NCI-H2081 (cell line): ENCODE measurements around the gene FBXO17.
"Not testable (repeated sequence)": the region's sequence is repeated elsewhere in the genome, so short reads cannot be mapped to it uniquely, and the experiment has no call there.

Experiments
- DNase-seq, 2 experiments: peaks; one replicate each; lab custom pipeline; 2025; lab: John Stamatoyannopoulos, UW

FBXO17 gene

DNA sequence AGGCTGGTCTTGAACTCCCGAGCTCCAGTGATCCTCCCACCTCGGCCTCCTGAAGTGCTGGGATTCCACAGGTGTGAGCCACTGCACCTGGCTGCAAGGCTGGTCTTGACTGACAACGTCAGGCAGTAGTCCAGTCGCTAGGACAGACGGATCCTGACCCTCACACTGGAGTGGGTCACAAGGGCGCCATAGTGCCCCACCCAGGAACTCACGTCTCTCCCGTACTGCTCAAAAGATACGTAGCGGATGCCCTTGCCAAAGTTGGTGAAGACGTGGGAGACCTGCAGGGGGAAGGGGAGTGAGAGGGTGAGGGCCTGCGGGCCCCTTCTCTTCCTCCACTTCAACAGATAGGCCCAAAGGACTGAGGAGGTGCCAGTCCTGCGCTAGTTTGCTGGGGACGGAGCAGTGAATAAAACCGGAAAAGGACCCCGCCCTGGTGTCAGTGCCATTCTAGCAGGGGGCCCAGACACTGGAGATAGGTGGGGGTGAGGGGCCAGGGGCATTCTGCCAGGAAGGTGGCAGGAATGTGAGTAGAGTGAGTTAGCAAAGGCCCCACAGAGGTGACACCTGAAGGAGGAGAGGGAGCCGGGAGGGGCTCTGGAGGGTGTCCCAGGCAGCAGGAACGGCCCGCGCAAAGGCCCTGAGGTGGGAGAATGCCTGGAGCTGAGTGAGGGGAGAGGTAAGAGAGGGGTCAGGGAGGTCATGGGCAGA lies 32.9 kb downstream of the FBXO17 start:
- DNase-seq, result no peak

DNA sequence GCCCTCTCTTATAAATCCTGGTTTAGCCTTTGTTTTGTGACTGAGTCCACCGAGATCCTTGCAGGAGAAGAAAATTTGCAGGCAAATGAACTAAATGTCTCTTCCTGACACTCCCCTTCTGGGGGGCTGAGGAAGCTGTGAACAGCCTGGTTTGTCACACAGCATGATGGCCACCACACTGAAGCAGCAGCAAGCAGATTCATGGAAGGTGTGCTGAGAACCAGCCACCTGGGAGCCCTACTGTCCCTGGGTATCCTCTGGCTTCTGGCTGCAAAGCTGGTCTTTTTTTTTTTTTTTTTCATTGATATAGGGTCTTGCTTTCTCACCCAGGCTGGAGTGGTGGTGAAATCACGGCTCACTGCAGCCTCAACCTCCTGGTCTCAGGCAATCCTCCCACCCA lies 33.6 kb downstream of the FBXO17 start:
- DNase-seq, result no peak

DNA sequence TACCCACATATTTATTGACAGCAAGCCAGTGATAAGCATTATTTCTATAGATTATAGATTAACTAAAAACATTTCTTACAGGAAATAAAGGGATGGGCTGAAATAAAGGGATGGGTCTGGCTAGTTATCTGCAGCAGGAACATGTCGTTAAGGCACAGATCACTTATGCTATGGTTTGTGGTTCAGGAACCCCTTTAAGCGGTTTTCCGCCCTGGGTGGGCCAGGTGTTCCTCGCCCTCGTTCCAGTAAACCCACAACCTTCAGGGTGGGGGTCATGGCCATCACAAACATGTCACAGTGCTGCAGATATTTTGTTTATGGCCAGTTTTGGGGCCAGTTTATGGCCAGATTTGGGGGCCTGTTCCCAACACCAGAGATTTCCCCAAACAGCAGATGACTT lies 34.1 kb downstream of the FBXO17 start:
- not testable (repeated sequence) for DNase-seq

DNA sequence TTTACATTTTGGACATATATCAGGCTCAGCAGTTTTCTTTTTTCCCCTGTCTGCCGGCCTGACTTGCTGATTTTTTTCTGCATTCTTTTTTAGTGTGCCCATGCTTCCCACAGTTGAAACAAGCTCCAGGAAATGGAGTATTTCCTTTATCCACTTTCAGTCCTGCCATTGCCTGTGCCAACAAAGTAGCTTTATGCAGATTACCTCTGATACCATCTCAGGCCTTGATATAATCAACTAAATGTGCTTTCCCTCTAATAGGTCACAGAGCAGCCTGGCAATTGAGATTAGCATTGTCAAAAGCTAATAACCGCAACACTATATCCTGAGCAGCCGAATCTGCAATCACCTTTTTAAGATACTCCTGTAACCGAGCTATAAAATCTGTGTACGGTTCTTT lies 35.6 kb downstream of the FBXO17 start:
- DNase-seq, result no peak

DNA sequence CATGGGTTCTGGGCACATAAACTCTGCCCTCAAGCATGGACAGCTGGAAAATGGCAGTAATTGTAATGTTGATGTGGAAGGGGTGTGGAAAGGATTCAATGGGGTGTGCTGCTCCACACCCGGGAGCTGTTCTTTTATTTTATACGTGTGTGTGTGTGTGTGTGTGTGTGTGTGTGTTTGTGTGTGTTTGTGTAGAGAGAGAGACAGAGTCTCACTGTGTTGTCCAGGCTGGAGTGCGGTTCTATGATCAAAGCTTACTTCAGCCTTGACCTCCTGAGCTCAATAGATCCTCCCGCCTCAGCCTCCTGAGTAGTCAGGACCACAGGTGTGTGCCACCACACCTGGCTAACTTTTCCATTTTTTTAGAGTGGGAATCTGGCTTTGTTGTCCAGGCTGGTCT lies 42.0 kb downstream of the FBXO17 start:
- no peak for DNase-seq

DNA sequence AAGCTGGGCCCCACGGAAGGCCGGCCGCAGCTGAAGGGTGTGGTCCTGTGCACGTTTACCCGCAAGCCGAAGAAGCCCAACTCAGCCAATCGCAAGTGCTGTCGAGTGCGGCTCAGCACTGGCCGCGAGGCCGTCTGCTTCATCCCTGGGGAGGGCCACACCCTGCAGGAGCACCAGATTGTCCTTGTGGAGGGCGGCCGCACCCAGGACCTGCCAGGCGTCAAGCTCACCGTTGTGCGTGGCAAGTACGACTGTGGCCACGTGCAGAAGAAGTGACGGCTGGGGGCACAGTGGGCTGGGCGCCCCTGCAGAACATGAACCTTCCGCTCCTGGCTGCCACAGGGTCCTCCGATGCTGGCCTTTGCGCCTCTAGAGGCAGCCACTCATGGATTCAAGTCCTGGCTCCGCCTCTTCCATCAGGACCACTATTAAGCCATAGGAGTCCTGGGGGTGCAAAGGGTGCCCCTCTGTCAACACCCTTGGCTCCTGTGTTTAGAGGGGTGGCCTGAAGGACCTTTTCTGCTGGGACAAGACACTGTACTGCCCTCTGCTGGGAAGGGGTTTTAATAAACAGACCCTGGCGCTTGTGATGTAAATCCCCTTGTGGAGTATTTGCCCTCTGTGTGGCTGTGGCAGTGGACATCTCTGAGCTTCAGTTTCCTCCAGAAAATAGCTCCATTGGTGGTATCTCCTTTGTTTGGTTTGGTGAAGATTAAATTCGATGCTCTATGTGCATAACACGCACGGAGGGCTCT lies 42.9 kb downstream of the FBXO17 start:
- DNase-seq, result peak; percentile 6 to 12

DNA sequence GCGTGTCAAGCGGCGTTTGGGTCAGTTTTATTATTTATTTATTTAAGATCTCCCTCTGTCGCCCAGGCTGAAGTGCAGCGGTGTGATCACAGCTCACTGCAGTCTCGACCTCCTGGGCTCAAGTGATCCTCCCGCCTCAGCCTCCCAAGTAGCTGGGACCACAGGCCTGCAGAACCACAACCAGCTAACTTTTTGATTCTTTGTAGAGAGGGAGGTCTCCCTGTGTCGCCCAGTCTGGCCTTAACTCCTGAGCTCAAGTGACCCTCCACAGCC lies 44.1 kb downstream of the FBXO17 start:
- DNase-seq, result no peak

DNA sequence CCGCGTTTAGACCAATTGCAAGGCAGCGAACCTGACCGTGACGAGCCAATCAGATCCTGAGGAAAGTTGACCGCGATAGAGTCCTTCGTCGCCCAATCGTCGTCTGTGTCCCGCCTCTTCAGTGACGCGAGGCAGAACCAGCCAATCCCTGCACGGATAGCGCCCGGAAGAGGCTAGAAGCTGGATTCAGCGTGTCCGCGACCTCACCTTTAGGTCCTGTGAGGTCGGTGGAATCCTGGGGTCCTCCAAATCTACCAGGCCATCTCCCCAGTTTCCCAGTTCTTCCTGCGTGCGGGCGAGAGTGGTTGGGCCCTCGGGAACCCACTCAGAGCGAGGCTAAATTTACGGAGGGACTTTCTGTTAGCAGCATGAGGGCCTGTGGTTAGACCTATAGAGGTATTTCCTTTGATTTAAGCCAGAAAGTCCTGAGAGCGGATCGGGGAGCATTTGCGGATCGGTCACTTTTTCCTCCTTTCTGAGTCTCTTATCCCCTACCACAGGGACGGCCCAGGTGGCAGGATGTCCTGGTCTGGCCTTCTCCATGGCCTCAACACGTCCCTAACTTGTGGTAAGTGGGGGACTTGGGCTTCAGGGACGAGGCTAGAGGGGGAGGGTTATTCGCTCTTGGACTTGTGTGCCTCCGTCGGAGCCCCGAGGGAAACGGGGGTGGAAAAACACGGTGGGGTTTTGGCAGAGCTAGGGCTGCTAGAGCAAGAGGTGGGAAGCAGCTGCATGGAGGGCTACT lies 44.6 kb downstream of the FBXO17 start, which contains the start of gene MRPS12:
TSS of gene MRPS12 (plus strand) at position 169 of the 745 bp plus-strand sequence. CDS start at position 520, 351 bp downstream.
- peak; percentile 98 to 99 for DNase-seq

DNA sequence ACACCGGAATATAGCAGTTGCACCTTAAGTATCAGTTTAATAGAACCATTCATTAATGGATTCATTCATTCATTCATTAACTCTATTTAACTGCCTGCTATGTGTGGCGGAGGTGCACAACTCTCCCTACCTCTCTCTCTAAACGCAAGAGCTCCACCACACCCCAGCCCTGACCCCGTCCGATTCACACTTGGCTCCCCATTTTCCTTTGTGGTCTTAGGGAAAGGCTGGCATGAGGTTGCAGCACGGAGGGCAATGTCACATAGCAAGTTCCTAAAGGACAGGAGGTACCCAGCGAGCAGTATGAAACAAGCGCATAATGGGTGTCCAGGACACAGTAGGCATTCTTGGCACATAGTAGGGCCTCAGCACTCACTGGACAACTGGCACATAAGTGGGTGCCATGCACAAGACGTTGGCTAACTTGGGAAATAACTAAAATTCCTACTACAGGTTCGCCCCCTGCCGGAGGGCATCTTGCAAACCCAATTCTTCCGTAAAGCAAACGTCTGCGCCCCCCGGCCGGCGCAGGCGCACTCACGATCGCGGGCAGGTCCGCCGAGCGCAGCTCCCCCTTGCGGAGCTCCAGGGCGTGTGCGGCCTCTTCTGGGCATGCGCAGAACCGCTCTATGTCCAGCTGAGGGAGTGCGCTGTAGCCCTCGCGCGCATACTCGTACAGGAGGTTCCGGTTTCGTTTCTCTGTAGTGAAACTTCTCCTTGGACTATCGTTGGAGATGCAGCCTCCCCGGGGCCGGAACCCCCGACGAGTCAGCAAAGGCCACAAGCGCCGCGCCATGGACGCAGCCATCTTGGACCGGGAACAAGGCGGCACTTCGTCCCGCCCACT lies 45.4 kb downstream of the FBXO17 start, which contains the start of gene SARS2:
TSS of gene SARS2 (minus strand) at position 835 of the 847 bp plus-strand sequence. CDS start at position 808, 27 bp downstream.
- peak; percentile 94 for DNase-seq

DNA sequence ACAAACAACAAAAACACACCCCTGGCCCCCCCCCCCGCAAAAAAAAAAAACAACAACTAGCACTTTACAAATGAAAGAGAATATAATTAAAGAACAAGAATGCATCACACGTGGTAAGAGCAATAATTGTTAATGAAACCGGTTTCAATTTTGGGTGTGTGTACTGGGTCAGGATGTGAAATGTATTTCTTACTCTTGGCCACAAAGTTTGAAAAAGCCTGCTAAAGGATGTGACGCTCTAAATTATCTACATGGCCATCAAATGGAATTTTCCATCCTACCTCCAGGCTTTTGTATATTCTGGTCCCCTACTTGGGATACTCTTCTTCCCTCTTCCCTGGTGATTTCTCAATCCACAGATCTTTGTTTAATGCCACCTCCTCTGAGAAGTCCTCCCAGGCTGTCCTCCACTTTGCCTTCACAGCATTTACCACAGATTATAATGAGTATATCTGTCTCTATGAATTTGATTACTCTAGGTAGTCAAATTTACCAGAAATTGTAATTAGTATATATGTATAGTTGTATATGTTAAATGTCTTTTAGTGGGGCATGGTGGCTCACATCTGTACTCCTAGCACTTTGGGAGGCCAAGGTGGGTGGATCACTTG lies 47.0 kb downstream of the FBXO17 start:
- DNase-seq, result no peak

DNA sequence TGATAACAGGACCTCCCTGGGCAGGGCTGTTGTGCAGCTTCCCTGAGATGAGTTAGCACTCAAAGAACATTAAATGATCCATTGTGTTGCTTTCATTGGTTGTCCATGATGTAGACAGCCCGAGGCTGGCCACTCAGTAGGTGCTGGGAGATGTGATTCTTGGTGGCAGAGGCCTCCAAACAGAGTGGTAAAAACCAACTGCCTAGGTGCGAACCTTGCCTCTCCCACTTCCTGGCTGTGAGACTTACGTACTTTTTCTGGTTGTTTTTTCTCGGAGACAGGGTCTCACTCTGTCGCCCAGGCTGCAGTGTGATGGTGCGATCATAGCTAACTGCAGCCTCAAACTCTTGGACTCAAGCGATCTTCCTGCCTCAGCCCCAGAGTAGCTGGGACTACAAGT lies 51.2 kb downstream of the FBXO17 start:
- DNase-seq, result no peak

DNA sequence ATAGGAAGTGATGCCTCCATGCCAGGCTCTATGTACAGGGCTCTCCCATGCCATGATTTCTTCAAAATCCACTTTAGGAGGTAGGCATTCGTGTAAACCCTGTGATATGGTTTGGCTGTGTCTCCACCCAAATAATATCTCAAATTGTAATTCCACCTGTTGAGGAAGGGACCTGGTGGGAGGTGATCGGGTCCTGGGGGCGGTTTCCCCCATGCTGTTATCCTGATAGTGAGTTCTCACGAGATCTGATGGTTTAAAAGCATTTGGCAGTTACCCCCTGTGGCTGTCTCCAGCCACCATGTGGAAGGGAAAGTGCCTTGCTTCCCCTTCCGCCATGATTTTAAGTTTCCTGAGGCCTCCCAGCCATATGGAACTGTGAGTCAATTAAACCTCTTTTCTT lies 53.1 kb downstream of the FBXO17 start:
- DNase-seq, result no peak

DNA sequence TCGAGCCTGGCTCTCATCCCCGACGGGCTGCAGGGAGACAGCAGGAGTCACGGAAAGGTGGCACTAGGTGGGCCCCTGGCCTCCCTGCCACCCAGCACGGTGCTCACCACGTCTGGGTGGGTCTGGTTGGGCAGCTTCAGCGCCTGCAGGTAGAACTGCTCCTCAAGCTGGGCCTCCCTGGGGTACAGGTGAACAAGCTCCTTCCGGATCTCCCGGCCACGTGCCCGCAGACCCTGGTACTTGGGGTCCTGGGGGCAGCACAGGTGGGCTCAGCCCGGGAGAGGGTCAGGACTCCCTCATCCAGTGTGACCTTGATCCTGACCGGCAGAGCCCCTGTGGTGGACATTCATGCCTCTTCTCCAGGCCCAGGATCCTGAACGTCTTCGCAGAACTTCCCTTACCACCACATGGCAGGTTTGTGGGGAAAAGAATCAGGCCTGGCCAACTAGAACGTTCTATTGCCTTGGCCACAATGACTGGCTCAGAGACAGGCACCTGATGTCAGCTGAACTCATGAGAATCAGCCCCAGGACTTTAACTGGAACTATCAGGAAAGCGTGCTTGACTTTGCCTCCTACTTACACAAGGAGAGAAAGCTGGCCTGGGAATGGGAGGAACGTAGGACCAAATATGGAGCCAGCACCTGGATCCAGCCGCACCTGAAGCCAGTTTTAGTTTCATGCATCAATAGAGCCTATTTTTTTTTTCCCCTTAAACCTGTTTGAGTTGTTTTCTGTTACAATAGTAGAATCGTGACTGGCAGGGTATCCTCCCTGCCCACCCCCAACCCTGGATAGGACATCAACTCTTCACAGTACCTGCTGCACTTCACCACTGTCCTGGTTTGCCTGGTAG lies 53.9 kb downstream of the FBXO17 start:
- no peak for DNase-seq

DNA sequence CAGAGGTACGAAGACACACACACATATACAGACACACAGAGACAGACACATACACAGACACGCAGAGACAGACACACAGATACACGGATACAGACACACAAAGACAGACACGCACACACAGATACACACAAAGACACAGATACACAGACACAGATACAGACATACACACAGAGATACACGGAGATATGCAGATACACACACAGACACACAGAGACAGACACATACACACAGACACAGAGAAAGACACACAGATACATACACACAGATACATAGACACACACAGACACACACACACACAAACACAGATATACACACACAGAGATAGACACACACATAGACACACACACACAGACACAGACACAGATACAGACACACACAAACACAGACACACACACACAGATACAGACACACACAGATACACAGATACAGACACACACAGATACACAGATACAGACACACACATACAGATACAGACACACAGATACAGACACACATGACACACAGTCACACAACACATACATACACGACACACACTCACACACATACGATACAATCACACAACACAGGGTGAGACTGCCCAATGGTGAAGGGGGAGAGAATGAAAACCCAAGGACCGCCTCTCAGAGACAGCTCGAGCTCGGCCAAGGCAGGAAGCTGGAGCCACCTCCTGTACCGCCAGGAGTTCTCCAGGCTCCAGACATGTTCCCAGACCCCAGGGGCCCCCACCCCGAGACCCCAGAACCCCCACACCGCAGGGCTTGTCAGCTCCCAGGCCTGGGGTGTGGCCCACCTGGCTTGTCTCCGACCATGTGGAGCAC lies 54.7 kb downstream of the FBXO17 start:
- no peak for DNase-seq

DNA sequence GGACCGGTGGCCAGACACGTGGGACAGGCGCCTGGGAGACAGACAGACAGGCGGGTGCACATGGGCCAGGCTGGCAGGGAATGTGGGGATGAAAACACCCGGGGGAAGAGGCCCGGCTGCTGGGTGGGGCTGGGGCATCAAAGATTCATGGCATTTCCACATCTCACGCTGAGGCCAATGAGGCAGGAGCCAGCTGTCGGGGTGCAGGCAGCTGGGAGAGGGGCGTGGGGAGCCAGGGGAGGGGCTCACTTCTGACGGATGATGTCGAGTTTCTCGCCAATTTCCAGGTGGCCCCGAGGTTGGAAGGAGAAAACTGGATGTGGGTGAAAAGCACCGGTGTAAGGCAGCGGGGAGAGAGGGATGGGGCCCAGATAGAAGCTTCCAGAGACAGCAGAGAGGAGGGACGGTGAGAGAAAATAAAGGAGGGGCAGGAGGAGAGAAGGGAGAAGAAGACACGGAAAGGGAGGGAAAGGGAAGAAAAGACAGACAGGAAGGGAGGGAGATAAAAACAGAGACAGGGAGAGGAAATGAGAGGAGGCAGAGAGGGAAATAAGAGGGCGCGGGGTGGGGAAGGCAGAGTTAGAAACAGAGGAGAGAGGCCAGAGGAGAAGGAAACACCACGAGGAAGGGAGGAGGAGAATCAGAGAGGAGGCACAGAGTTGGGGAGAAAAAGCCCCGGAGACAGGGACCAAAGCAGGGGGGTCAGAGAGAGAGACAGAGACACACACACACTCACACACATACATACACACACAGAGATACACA lies 55.5 kb downstream of the FBXO17 start:
- no peak for DNase-seq

DNA sequence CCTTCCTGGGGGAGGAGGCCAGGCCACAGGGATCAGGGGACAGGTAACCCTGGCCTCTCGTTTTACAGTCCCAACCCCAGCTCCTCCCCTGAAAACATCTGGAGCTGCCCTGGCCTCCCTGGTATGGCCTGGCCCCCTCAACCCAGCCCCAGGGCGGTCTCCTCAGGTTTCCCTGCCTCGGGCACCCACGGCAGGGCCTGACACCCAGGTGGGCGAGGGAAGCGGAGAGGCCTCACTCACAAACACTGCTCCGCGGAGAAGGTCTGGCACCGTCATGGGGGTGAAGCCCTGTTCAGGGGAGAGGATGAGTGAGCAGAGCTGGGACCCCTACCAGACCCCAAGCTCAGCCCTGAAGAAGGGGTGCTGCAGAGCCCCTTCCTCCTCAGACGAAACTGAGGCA lies 57.0 kb downstream of the FBXO17 start:
- DNase-seq, result no peak

DNA sequence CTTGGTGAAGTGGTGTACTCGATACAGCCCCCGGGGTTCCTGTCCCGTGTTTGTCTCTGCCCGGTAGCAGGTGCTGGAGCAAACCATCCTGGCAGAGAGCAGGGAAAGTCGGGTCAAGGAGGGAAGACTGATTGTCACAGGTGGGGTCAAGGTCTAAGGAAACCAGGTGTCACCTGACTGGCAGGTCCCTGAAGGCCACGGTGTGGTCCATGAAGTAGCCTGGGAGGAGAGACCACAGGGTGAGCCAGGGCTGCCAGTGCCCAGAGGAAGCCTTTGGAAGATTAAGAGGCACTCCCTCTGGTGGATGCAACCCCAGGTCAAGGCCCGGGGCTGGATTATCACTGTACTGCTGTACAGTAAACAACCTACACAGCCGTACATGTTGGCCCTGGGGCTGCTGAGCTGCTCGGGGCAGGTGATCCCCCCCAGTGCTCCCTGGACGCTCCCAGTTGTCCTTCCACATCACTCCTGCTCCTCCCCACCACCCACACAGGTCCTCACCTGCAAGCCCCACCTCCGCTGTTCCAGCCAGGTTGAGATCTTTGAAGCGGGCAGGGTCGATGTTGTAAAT lies 57.5 kb downstream of the FBXO17 start:
- DNase-seq, result no peak

DNA sequence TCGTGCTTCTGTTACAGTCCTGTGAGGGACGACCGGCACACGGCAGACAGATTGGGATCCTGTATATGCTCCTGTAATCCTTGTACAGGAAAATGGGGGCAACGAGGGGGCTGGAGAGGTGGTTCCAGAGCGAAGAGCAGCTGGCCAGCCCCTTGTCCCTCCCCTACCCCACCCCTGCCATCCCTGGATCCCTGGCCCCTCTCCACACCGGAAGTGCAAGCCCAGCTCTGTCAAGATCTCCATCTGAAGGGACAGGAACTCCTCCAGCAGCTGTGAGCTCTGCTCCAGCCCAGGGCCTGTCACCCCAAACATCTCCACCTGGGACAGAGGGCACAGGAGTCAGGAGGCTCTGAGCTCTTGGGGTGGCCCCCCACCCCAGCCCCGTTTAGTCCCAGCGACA lies 58.0 kb downstream of the FBXO17 start:
- no peak for DNase-seq
